Testis (tissue), 2 donors: Measurements from ENCODE around the gene DHODH.

Source experiments
- CTCF ChIP-seq, 3 experiments: fragments of 450-650 bp in 2 of 3; fragments of 200-600 bp in 1 of 3; sonication (generic) in 1 of 3; IDR thresholded peaks; one replicate each; pipeline ENCODE4 v1.5.1; 2016 to 2019; ENCODE audit warnings: antibody characterized with exemption in 3 of 3, mild to moderate bottlenecking in 2 of 3, moderate library complexity in 1 of 3
- POLR2A ChIP-seq: fragments of 450-650 bp; IDR thresholded peaks from one replicate; pipeline ENCODE4 v1.6.1; 2017; ENCODE audit warnings: antibody characterized with exemption, mild to moderate bottlenecking, moderate library complexity

- TF ChIP-seq CTCF (IDR thresholded peaks at IDR 0.05) (no peak), POLR2A (no peak)
These were observed 1.2 kb downstream of the DHODH start for GRCh38 chr16:72009779-72010178.
